T follicular helper cell (primary cell): Measurements from ENCODE around the gene ICAM1.
A peak's percentile ranks its signal among the peaks of the same experiment; 100 is the strongest.
"Not testable (repeated sequence)": the region's sequence is repeated elsewhere in the genome, so short reads cannot be mapped to it uniquely, and the experiment has no call there.

Source experiments
- DNase-seq: peaks from one replicate; pipeline ENCODE4 v3.0.0-alpha.2; 2020; ENCODE audit warnings: low read depth

The ICAM1 gene

DNA sequence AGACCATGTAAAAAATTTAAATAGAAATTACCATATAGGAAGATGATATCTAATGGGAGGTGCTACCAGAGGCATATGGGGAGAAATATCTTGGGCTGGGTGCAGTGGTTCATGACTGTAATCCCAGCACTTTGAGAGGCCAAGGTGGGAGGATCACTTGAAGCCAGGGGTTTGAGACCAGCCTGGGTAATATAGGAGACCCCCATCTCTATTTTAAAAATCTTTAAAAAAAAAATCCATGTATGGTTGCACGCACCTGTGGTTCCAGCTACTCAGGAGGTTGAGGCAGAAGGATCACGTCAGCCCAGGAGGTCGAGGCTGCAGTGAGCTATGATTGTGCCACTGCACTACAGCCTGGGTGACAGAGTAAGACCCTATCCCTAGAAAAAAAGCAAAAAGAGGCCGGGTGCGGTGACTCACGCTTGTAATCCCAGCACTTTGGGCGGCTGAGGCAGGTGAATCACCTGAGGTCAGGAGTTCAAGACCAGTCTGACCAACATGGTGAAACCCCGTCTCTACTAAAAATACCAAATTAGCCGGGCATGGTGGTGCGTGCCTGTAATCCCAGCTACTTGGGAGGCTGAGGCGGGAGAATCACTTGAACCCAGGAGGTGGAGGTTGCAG, 29.0 kb upstream of the ICAM1 start:
- DNase-seq: not testable (repeated sequence)

DNA sequence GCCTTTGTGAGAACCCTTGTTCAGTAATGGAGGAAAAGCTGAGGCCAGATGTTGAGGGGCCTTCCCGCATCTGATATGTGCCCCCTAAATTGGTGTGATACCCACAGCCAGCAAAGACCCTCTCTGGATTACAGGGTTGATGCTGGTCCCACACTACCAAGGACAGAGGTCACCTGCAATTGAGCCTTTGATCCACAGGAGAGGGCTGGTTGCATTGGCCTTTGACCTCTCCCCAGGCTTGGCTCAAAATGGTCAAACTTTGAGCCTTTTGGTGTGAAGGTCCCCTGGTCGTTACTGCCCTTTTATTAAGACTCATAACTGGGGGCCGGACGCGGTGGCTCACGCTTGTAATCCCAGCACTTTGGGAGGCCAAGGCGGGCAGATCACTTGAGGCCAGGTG, 27.3 kb upstream of the ICAM1 start:
- no peak for DNase-seq

DNA sequence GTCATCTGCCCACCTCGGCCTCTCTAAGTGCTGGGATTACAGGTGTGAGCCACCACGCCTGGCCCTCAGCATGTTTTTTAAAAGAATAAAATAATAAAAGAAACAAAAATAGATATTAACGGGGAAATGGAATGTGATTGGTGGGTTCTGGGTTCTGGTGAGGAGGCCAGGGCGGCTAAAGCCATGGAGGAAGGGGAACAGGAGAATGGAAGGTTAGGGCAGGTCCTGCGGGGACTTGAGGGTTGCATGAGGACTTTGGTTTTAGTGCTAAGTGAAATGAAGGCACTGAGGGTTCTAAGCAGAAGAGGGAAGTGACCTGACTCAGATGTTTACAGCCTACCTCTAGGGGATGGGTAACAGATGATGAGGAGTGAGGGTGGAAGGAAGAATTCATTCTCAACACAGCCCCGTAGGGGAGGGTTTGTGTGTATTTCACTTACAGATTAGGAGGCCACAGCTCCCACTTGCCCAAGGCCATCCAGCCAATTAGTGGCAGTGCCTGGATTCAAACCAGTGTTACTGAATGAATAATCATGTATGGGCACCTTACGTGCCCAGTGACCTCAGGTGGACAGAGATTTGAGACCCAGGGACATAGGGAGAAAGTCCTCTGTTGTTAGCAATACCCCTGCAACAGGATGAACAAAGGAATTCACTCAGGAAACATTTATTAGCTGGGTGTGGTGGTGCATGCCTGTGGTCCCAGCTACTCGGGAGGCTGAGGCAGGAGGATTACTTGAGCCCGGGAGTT, 25.6 kb upstream of the ICAM1 start:
- DNase-seq: no peak

DNA sequence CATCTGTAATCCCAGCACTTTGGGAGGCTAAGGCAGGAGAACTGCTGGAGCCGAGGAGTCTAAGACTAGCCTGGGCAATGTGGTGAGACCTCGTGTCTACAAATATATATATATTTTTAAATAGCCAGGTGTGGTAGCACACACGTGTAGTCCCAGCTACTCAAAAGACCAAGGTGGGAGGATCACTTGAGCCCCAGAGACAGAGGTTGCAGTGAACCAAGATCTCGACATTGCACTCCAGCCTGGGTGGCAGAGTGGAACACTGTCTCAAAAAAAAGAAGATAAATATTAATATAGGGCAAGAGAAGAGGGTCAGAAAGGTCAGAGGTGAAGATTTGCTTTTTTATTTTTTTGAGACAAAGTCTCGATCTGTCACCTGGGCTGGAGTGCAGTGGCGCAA, 24.4 kb upstream of the ICAM1 start:
- DNase-seq: no peak

DNA sequence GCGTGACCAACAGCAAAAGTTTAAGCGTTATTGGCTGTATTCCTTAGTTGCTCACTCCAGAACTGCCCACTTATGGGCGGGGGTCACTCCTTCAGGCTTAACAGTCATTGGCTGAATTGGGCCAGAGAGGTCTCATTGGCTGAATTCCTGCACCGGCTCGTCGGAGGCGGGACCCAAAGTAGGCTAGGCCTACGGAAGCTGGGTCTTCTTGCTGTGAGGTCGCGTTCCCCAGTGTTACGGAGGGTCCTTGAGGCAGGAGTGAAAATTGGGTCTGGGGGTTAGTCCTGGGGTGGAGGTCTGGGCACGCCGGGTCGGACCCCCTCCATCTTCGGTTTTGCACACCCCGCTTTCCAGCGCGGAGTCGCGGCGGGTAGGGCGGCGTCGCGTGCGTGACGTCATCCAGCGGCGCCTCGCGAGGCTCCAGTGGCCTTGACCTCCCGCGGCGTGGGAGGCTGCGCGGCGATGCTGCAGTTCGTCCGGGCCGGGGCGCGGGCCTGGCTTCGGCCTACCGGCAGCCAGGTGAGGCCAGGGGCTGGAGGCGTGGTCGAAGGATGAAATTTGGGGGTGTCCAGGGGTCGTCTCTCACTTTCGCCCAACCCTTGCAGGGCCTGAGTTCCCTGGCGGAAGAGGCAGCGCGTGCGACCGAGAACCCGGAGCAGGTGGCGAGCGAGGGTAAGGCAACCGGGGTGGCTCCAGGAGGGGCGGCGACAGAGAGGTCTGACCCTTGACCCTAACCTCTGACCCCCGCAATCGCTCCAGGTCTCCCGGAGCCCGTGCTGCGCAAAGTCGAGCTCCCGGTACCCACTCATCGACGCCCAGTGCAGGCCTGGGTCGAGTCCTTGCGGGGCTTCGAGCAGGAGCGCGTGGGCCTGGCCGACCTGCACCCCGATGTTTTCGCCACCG, 18.9 kb upstream of the ICAM1 start, which contains the start of gene MRPL4:
Gene MRPL4, plus strand, starts transcription at position 423 of the 903 bp plus-strand sequence. Its CDS starts 40 bp downstream, at position 463.
- peak; percentile 94 for DNase-seq

DNA sequence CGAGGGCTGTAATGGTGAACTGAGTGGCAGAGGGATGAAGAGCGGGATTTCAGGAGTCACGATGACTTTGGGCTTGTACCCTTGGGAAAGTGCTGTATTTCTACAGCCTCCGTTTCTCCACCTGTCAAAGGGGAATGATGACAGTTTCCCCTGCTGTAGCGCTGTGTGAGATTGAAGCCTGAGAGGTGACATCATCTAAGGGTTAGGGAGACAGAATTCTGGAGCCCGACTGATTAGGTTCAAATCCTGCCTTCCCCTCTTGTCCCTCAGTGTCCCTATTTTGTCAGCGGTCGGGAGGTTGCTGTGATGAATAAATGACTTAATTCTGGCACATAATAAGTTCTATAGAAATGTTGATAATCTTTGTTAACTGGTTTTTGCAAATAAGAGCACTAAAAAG, 18.2 kb upstream of the ICAM1 start:
- DNase-seq: no peak

DNA sequence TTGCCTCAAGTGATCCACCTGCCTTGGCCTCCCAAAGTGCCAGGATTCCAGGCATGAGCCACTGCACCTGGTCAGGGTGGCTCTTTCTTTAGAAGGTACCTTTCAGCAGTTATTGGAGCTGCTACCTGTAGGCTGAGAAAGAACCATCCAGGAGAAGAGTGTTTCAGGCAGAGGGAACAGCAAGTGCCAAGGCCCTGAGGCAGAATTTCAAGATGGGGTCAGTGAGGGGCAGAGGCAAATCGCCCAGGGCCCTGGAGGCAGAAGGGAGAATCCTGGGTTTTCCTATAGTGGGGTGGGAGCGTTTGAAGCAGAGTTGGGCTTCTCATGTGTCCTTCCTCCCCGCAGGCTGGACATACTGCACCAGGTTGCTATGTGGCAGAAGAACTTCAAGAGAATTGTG, 16.7 kb upstream of the ICAM1 start:
- DNase-seq: no peak

DNA sequence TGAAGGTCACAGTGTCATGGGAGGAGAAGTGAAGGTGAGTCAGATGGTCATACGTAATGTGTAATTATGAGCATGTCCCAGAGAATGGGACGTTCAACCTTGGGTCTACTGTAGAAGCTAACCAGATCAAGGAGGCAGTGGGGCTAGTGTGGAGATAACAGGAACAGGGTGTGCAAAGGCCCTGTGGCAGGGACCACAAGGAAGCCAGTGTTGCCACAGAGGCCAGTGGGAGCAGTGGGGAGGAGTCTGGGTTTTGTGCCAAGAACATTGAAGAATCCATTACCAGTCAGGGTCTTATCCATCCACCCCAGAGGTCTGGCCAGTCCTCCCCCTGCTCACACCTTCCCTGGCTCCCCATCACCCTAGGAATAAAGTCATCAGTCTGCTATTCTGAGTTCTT, 15.6 kb upstream of the ICAM1 start:
- no peak for DNase-seq

DNA sequence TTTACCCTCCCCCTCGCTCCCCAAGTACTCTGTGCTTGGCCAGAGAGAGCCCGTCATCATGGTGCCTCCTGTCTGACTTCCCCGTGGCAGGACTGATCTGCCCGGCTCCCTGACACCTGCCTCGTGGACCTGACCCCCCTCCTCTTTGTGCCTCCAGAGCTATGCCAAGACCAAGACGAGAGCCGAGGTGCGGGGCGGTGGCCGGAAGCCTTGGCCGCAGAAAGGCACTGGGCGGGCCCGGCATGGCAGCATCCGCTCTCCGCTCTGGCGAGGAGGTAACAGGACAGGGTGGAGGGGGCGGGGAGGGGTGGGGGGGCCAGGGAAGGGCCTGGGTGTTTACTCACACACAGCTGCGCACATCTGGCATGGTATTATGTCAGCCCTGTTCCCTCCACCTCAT, 14.4 kb upstream of the ICAM1 start:
- no peak for DNase-seq

DNA sequence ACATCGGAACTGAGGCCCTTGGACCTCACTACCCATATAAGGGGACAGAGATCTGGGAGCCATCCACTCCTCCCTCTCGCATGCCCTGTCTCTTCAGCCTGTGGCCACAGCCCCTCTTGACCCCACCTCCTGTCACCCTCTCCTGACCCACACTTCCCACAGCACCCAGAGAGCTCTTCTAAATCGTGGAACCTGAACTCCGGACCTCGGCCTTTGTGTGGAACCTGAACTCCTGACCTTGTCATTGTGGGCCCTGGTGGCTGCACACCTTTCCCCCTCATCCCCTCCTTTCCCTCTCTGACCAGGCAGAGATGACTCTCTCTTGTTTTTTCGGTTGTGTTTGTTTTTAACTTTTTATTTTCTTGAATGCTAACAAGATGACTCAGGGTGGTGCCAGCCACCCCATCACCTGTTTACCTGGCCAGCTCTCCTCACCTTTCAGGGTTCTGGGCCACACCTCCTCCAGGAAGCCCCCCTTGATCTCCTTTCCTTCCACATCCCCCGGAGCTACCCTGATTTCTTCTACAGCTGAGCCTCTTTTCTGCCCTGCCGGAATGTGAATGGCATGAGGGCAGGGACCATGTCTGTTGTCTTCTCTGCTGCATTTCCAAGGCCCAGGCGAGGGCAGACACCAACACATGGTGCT, 13.8 kb upstream of the ICAM1 start:
- no peak for DNase-seq

DNA sequence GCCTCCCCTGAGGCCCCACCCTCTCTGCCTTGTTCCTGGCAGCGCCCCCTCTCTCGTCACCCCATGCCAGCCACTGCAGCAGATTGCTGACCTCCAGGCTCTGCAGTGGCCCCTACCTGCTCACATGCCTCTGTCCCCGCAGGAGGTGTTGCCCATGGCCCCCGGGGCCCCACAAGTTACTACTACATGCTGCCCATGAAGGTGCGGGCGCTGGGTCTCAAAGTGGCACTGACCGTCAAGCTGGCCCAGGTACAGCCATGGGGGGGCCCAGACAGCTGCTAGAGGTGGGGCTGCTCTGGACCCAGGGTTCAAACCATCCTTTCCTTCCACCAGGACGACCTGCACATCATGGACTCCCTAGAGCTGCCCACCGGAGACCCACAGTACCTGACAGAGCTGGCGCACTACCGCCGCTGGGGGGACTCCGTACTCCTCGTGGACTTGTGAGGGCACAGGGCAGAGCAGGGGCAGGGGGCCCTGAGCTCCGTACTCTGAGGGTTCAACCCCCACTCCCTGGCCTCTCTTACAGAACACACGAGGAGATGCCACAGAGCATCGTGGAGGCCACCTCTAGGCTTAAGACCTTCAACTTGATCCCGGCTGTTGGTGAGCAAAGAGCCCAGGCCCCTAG, 12.7 kb upstream of the ICAM1 start:
- DNase-seq: no peak

DNA sequence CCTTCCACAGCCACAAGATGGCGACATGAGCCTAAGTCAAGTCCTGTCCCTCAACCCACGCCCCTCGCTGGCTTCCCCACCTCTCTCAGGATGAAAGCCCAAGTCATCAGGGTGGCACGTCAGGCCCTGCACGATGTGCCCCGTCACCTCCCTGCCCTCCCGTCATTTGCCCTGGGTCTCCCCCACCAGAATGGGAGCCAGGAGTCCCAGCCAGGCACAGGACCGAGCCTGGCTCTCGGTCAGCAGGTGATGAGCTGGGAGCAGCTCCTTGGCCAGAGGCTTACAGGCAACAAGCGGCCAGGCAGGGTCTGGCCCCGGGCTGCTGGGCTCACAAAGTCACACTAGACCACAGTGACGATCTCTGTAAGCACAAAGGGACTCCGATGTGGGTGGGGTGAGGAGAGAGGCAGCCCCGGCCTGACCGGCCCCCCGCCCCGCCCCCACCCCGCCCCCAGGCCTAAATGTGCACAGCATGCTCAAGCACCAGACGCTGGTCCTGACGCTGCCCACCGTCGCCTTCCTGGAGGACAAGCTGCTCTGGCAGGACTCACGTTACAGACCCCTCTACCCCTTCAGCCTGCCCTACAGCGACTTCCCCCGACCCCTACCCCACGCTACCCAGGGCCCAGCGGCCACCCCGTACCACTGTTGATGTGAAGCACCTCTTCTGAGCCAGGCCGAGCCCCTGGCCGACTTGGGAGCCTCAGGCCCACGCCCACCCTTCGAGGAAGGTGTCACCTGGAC, 11.6 kb upstream of the ICAM1 start:
- peak; percentile 84 for DNase-seq

DNA sequence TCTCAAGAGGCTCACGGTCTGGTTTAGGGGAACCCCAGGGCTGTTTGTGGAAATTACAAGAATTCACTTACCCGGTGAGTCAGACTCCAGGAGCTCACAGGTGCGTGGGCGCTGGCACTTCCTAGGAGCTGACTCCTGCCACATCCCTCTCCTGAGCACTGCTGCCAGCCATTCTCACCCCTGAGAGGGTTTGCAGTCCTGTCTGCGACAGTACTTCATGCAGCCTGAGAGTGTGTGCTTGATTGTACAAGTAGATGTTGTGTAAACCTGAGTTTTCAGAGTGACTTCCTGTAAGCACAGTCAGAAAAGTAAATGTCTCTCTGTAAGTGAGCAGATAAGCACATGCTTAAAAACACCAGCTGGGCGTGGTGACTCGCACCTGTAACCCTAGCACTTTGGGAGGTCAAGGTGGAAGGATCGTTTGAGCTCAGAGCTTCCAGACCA, 10.8 kb upstream of the ICAM1 start:
- DNase-seq: no peak

DNA sequence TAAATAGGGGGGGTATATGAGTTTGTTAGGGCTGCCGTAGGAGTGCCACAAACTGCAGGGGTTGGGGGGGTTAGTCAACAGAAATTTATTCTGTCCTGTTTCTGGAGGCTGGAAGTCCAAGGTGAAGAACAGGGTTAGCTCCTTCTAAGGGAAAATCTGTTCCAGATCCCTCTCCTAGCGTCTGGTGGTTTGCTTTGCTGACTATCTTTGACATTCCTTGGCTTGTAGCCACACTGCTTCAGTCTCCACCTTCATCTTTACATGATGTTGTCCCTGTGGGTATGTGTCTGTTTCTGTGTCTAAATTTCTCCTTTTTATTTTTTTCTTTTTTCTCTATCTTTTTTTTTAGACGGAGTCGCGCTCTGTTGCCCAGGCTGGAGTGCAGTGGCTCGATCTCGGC, 8.1 kb upstream of the ICAM1 start:
- DNase-seq: no peak

DNA sequence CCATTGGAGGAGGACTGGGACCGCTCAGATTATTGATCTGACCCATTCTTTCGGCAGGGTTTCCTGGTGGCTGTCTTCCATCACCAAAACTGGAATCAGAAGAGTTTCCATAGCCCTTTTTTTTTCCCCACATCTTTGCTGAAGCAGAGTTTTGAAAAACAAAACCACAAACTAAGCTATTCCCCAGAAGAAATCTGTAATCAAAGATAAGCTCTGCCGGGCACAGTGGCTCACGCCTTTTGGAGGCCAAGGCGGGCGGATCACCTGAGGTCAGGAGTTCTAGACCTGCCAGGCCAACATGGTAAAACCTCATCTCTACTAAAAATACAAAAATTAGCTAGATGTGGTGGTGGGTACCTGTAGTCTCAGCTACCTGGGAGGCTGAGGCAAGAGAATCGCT, 4.2 kb upstream of the ICAM1 start:
- no peak for DNase-seq

DNA sequence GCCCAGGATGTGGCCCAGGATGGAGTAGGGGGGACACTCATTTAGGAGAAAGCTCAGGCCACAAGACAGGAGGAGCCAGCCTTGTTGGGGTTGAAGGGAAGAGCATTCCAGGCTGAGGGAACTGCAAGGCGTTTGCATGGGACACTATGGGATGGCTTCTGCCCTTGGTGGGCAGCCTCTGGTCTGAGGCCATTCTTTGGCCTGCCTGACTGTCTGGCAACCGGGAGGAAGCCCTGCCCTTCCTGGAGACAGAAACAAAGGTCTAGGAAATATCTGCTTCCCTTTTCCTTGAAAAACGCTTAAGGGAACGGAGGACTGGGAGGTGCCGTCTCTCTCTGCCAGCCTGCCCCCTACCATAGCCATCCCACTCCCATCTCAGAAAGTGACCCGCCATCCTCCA, 2.8 kb upstream of the ICAM1 start:
- DNase-seq: no peak

DNA sequence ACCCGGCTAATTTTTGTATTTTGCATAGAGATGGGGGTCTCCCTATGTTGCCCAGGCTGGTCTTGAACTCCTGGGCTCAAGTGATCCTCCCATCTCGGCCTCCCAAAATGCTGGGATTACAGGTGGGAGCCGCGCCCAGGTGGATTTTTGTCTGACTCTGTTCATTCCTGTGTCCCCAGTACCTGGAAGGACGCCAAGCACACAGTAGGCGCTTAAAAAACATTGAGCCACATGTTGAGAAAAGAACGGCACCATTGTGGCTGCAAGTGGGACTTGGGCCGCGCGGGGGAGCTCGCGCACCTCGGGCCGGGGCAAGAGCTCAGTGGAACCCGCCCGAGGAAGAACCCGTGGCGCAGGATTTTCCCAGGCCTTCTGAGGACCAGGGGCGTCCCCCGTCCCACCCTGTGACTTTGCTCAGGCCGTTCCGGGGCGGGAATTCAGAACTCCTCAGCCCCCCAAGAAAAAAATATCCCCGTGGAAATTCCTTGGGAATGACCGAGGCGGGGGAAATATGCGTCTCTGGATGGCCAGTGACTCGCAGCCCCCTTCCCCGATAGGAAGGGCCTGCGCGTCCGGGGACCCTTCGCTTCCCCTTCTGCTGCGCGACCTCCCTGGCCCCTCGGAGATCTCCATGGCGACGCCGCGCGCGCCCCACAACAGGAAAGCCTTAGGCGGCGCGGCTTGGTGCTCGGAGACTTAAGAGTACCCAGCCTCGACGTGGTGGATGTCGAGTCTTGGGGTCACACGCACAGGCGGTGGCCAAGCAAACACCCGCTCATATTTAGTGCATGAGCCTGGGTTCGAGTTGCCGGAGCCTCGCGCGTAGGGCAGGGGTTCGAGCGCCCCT, 1.4 kb upstream of the ICAM1 start:
- DNase-seq: peak; percentile 77

DNA sequence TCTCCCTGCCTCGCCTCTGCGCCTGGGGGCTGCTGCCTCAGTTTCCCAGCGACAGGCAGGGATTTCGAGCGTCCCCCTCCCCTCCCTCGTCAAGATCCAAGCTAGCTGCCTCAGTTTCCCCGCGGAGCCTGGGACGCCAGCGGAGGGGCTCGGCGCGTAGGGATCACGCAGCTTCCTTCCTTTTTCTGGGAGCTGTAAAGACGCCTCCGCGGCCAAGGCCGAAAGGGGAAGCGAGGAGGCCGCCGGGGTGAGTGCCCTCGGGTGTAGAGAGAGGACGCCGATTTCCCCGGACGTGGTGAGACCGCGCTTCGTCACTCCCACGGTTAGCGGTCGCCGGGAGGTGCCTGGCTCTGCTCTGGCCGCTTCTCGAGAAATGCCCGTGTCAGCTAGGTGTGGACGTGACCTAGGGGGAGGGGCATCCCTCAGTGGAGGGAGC, 722 bp upstream of the ICAM1 start:
- DNase-seq: no peak

DNA sequence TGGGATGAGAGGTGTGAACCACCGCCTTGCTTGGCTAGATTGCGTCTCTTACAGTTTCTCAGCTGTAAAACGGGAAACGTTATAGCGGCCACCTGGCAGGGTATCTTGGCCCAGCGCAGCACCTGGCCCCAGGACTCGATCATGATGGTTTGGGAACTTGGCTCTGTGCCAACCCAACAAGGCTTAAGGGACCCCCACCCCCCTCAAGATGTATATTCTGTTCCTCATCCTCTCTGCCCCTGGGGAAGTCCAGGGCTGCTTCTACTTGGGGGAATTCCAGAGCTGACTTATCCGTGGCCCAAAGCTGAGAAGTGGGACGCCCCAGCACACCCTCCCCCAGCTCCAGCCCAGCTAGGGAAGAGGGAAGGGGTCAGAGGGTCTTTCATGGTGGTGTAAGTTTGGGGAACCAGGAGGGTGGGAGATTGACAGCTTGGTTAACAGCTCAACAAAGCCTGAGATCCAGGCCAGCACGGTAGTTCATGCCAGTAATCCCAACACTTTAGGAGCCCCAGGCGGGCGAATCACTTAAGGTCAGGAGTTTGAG, 695 bp downstream of the ICAM1 start:
- no peak for DNase-seq

DNA sequence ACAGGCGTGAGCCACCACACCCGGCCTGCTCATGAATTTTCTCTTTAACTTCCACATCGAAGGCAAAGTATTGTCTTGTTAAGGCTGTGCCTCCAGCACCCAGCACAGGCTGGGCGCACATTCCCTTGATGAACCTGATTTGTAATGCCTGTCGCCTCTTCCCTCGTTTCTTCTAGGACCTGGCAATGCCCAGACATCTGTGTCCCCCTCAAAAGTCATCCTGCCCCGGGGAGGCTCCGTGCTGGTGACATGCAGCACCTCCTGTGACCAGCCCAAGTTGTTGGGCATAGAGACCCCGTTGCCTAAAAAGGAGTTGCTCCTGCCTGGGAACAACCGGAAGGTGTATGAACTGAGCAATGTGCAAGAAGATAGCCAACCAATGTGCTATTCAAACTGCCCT, 3.7 kb downstream of the ICAM1 start:
- DNase-seq: no peak
